AG04449 (cell line): Measurements from ENCODE around the gene ADPGK.

Experiments
- CTCF ChIA-PET: fragments of 350-600 bp; formaldehyde crosslinking; extraction: SDS; loops from one replicate; lab custom pipeline; 2021; ENCODE audit warnings: antibody characterized with exemption; lab: Yijun Ruan, JAX
- POLR2A ChIA-PET: fragments of 400-600, 350-600 bp; formaldehyde crosslinking; extraction: SDS; loops from one replicate; lab custom pipeline; 2020; ENCODE audit warnings: antibody characterized with exemption, inconsistent platforms; lab: Yijun Ruan, JAX
- DNase-seq: peaks from one replicate; pipeline ENCODE4 v3.0.0-alpha.2; 2010; ENCODE audit warnings: low read depth, low spot score
- H3K4me3 ChIP-seq: 2 replicates; pipeline ENCODE4 v1.5.1; 2011; ENCODE audit warnings: low read depth, mild to moderate bottlenecking, control low read depth, low read length
- TF ChIP-seq, protein P1 (sequence below): IDR thresholded peaks from one replicate; pipeline ENCODE4 v1.5.1; 2011; ENCODE audit warnings: mild to moderate bottlenecking, moderate library complexity, low read length, control low read depth, inconsistent platforms; ENCODE audit not compliant: insufficient read depth; ENCODE audit errors: missing control alignments

The ADPGK gene

DNA sequence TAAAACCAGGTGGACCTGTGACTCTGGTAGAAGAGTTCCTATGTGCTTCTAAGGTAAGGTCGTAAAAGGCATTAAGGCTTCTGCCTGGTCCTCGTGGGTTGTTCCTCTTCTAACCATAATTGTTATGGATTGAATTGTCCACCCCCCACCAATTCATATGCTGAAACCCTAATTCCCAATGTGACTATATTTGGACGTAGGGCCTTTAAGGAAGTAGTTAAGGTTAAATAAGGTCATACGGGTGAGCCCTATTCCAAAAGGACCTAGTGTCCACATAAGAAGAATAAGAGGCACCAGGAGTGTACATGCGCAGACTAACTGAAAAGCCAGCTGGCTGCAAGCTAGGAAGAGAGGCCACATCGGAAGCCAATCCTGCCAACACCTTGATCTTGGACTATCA is 1.9 kb downstream of the ADPGK start:
- H3K4me3 ChIP-seq = no peak overlapping the region; the same call in 1 of the 2 replicates
- no peak for DNase-seq
- CTCF ChIA-PET = no interaction called here

DNA sequence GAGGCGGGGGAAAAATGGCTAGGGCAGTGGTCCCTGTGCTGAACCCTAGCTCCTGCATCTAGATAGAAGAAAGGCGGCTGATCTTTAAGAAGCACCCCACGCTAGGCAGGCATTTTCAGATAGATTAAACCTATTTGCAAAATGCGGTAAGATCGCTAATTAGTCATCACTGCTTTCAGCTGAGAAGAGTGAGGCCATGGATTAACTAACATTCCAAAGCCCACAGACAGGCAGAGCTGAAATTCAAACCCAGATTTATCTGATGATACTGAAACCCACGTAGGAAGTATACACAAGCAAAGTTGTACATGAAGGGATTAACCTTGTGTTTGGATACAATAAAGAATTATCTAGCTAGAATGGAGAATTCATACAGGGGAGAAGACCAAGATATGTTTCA is 4.8 kb downstream of the ADPGK start:
- TF ChIP-seq, protein P1, sequence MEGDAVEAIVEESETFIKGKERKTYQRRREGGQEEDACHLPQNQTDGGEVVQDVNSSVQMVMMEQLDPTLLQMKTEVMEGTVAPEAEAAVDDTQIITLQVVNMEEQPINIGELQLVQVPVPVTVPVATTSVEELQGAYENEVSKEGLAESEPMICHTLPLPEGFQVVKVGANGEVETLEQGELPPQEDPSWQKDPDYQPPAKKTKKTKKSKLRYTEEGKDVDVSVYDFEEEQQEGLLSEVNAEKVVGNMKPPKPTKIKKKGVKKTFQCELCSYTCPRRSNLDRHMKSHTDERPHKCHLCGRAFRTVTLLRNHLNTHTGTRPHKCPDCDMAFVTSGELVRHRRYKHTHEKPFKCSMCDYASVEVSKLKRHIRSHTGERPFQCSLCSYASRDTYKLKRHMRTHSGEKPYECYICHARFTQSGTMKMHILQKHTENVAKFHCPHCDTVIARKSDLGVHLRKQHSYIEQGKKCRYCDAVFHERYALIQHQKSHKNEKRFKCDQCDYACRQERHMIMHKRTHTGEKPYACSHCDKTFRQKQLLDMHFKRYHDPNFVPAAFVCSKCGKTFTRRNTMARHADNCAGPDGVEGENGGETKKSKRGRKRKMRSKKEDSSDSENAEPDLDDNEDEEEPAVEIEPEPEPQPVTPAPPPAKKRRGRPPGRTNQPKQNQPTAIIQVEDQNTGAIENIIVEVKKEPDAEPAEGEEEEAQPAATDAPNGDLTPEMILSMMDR = no peak
- ChIA-PET CTCF (interaction anchor here (1.2 to 3.2 kb wide), 4 partner anchors 19 to 303 kb away, joined by 3 to 11 read pairs (median 3); no protein-coding TSS in a partner anchor), POLR2A (no interaction called here)
- no peak overlapping the region for H3K4me3 ChIP-seq
- no peak for DNase-seq

More for the DNA sequence above, 1.9 kb downstream of the ADPGK start:
- POLR2A ChIA-PET = no interaction called here
- TF ChIP-seq, protein P1 = no peak

DNA sequence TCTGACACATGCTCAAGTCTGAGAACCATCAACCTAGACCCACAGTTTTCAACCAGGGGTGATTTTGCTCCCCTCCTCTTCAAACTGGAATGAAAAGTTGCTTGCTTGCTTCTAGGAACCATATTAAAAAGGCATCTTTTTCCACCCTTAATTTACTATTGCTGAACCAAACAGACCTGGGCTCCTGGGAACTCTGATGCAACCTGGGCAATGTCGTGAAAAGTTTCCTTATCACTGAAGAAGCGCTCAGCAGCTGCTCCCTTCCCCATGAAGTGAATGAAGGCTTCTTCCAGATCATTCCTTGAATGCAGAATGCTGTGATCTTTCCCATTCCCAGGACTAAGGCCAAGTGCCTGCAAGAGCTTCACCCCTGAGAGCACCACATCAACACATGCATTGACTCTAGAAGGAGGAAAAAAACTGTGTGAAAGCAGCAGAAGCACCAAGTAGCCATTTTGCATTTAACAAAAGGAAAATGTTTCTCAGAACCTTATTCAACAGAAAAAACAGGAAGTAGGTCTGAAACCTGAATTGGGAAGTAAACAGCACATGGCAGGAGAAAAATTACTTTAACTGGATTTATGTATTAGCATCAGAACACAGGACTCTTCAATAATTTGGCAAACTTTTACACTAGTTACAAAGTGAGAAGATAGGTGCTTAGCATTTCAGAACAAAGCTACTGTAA is 8.7 kb downstream of the ADPGK start:
- no peak overlapping the region for H3K4me3 ChIP-seq
- ChIA-PET CTCF (no interaction called here), POLR2A (no interaction called here)
- TF ChIP-seq, protein P1 = no peak
- DNase-seq = no peak

DNA sequence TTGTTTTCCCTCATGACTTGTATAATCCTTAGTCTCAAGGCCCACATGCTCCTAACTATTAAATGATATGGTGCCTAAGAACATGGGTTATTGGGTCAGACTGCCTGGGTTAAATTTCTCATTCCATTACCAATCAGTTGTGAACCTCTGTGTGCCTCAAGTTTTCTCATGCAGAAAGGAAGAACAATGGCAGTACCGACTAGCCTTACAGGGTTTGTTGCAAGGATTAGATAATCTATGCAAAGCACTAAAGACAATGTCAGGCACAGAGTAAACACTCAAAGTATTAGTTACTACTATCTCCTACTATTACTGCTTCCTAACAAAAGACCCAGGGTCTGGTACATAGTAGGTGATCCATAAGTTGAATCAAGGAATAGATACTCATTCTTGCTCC is 12.2 kb downstream of the ADPGK start:
- ChIA-PET CTCF (no interaction called here), POLR2A (no interaction called here)
- no peak overlapping the region for H3K4me3 ChIP-seq
- no peak for DNase-seq
- TF ChIP-seq, protein P1 = no peak

DNA sequence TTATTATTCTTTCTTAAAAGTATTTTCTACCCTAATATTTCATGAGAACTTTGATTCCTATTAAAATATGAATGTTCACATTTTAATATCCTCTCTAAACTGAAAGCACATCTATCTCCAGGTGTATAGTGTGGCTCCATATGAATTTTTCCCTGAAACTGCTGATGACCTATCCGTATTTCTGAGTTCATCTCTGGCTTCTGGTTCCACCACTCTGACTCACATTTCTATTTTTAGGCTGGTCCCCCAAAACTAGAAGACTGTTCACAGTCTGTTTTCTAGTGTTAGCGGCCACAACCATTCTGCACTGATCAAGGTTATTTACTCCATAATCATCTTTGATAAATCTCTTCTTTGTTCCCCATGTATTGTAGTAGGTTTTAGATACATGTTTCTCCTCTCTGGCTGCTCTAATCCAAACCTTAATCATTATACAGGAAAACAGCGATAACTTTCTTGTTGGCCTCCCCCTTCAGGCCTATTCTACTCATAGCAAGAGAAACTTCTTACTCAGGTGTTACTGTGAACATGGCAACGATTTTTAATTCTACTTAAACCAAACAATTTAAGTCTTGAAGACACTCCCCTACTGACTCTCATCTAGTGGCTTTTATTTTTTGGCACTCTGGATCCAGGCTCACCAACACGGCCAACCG is 12.8 kb downstream of the ADPGK start:
- ChIA-PET POLR2A (no interaction called here), CTCF (interaction anchor here (1.8 kb wide), 1 partner anchor 49 kb away, joined by 8 read pairs; no protein-coding TSS in a partner anchor)
- H3K4me3 ChIP-seq = no peak overlapping the region
- TF ChIP-seq, protein P1 = peak; percentile 4
- no peak for DNase-seq

DNA sequence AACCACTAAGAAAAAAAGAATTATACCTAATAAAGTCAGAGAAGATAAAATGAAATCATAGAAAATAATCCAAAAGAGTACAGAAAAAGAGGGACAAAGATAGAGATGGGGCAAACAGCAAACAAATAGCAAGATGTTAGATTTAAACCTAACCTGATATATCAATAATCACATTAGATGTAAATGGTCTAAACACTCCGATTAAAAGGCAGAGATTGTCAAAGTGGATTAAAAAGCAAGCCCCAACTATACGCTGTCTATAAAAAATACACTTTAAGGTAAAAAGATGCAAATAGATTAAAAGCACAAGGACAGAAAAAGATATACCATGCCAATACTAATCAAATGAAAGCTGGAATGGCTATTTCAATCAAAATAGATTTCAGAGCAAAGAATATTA is 16.8 kb downstream of the ADPGK start:
- POLR2A ChIA-PET = no interaction called here
- TF ChIP-seq, protein P1 = no peak
- H3K4me3 ChIP-seq = no peak overlapping the region
- CTCF ChIA-PET = no interaction called here
- no peak for DNase-seq
